ENCODE measurements around the gene TDRD9.
A peak's percentile ranks its signal among the peaks of the same experiment; 100 is the strongest.
"Not testable (repeated sequence)": the region's sequence is repeated elsewhere in the genome, so short reads cannot be mapped to it uniquely, and the experiment has no call there.

The TDRD9 gene

DNA sequence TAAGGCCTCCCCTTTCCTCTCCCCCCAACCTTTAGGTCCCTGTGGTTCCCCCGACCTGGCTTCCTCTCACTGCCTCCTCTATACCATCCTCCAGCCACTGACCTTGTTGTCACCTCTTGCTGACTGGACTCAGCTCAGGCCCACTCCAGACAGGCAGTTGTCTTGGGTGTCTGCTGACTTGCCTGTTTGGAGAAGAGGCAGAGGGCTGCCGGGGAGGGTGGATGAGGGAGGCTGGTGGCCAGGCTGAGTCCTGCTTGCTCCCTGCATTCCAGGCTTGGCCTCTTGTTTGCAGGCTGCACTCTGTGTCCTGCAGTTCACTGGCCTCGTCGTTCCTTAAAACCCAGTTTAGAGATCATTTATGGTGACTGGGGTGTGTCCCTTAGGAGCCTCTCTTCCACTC lies 45.1 kb downstream of the TDRD9 start:
- Histone ChIP-seq H3K4me3 (ENCODE audit: low read depth, low read length) (no peak overlapping the region), H3K27ac (no peak overlapping the region), H3K36me3 (no peaks in the 10 kb centered on the region), H3K27me3 (ENCODE audit: insufficient read depth, low read depth, severe bottlenecking) (no peaks in the 10 kb centered on the region), H3K9me3 (ENCODE audit: severe bottlenecking) (no peaks in the 10 kb centered on the region)
- no peak for DNase-seq
- TF ChIP-seq, protein P1, sequence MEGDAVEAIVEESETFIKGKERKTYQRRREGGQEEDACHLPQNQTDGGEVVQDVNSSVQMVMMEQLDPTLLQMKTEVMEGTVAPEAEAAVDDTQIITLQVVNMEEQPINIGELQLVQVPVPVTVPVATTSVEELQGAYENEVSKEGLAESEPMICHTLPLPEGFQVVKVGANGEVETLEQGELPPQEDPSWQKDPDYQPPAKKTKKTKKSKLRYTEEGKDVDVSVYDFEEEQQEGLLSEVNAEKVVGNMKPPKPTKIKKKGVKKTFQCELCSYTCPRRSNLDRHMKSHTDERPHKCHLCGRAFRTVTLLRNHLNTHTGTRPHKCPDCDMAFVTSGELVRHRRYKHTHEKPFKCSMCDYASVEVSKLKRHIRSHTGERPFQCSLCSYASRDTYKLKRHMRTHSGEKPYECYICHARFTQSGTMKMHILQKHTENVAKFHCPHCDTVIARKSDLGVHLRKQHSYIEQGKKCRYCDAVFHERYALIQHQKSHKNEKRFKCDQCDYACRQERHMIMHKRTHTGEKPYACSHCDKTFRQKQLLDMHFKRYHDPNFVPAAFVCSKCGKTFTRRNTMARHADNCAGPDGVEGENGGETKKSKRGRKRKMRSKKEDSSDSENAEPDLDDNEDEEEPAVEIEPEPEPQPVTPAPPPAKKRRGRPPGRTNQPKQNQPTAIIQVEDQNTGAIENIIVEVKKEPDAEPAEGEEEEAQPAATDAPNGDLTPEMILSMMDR (IDR thresholded peaks at IDR 0.05; ENCODE audit: low read depth, low read length), result no peak

GRCh38 chr14:103974575-103974974 lies 46.3 kb downstream of the TDRD9 start:
- no peaks in the 10 kb centered on the region for H3K27me3 ChIP-seq (ENCODE audit: insufficient read depth, low read depth, severe bottlenecking)
- no peak for DNase-seq

GRCh38 chr14:103980623-103981238 lies 52.5 kb downstream of the TDRD9 start:
- H3K9me3 ChIP-seq (ENCODE audit: severe bottlenecking); H3K36me3 ChIP-seq; H3K27me3 ChIP-seq (ENCODE audit: insufficient read depth, low read depth, severe bottlenecking); H3K27ac ChIP-seq; H3K4me3 ChIP-seq (ENCODE audit: low read depth, low read length): not testable (repeated sequence)
- TF ChIP-seq, protein P1 (IDR thresholded peaks at IDR 0.05; ENCODE audit: low read depth, low read length), result peak; percentile 21; the same call in 1 of the 2 replicates
- peak; percentile 79 for DNase-seq

More at GRCh38 chr14:103974575-103974974, 46.3 kb downstream of the TDRD9 start:
- TF ChIP-seq, protein P1 (IDR thresholded peaks at IDR 0.05; ENCODE audit: low read depth, low read length), result no peak
- Histone ChIP-seq H3K27ac (no peak overlapping the region), H3K9me3 (ENCODE audit: severe bottlenecking) (no peaks in the 10 kb centered on the region), H3K36me3 (no peaks in the 10 kb centered on the region), H3K4me3 (ENCODE audit: low read depth, low read length) (no peak overlapping the region)

GRCh38 chr14:103984196-103984595 lies 55.9 kb downstream of the TDRD9 start:
- H3K9me3 ChIP-seq (ENCODE audit: severe bottlenecking), result peaks cover 11% of the 10 kb centered on the region
- H3K27ac ChIP-seq, result no peak overlapping the region
- no peak for DNase-seq
- TF ChIP-seq, protein P1 (IDR thresholded peaks at IDR 0.05; ENCODE audit: low read depth, low read length), result no peak
- H3K36me3 ChIP-seq, result no peaks in the 10 kb centered on the region
- no peaks in the 10 kb centered on the region for H3K27me3 ChIP-seq (ENCODE audit: insufficient read depth, low read depth, severe bottlenecking)
- no peak overlapping the region for H3K4me3 ChIP-seq (ENCODE audit: low read depth, low read length)

GRCh38 chr14:103989034-103989433 lies 60.8 kb downstream of the TDRD9 start:
- Histone ChIP-seq H3K36me3 (no peaks in the 10 kb centered on the region), H3K27me3 (ENCODE audit: insufficient read depth, low read depth, severe bottlenecking) (no peaks in the 10 kb centered on the region), H3K27ac (no peak overlapping the region), H3K4me3 (ENCODE audit: low read depth, low read length) (no peak overlapping the region), H3K9me3 (ENCODE audit: severe bottlenecking) (peaks cover 10% of the 10 kb centered on the region)
- TF ChIP-seq, protein P1 (IDR thresholded peaks at IDR 0.05; ENCODE audit: low read depth, low read length), result no peak
- DNase-seq, result no peak

DNA sequence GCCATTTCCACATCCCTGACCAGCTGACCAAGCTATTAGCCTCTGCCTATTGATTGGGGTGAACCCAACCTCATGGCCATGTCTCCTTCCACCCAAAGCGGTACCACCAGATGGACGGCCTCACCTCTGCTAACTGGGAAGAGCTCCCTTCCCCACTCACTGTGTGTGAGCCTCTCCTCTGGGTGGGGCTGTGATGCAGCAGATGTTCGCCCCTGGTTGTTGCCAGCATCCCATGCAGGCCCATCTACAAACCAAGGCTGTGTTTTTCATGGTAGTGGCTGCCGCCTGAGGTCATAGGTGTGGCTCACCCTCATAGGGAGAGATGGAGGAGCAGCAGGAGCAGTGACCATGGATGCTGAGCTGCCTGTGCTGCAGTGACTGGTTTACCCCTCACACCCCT lies 61.7 kb downstream of the TDRD9 start:
- DNase-seq, result no peak
- no peak overlapping the region for H3K27ac ChIP-seq
- no peaks in the 10 kb centered on the region for H3K27me3 ChIP-seq (ENCODE audit: insufficient read depth, low read depth, severe bottlenecking)
- no peaks in the 10 kb centered on the region for H3K36me3 ChIP-seq
- TF ChIP-seq, protein P1 (IDR thresholded peaks at IDR 0.05; ENCODE audit: low read depth, low read length), result no peak
- H3K9me3 ChIP-seq (ENCODE audit: severe bottlenecking), result peaks cover 7% of the 10 kb centered on the region
- H3K4me3 ChIP-seq (ENCODE audit: low read depth, low read length), result no peak overlapping the region

Data from WERI-Rb-1 (cell line).